ENCODE data around the gene MB21D2. TPM values are rescaled to one million over a fixed set of nuclear protein-coding genes. Genes with fewer than 3 reads are reported as not detected.

MB21D2 gene
- total RNA-seq, 5 donors from 2014 or later (not counting 1 experiment from before 2014, with no cell fraction given) = 4.1 to 7.6 (median 5.5) TPM

- no peak for ATAC-seq (replicated peaks in 1 of 4)
- peaks cover 3% of the 10 kb centered on the region for H3K36me3 Mint-ChIP-seq
- 94% methylated on average over 2 of the region's 4 CpGs for WGBS (ENCODE audit: insufficient coverage)
Observed at GRCh38 chr3:192826214-192827006, 91.2 kb downstream of the MB21D2 start.

DNA sequence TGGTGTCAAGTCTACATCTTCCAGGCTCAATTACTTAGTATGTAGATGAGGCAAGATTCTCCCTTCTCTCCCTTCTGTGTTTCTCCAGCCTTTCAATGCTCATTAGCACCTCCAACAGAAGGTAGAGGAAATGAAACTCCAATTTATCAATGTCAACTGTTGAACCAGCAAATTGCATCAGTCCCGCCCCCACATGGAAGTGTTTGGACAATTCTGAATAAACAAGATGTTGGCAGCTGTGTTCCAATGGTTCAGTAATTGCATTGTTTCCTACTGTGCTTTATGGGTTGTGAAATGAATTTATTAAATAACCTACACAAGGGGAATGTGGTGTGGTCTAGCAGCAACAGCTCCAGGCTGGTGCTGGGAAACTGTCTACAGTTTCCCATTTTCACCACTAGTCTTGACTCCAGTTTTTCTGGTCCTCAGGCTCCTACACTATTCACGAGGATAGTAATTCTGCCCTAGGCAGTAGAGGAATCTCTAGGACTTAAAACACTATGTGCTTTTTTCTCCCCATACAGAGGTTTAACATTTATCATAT lies 91.9 kb downstream of the MB21D2 start:
- DNase-seq (no peak), ATAC-seq (replicated peaks in 1 of 4) (no peak)
- ChIA-PET POLR2A (no interaction called here), CTCF (interaction anchor here in 1 of 2 donors (1.1 kb wide), 1 partner anchor 8 kb away, joined by 3 read pairs; no protein-coding TSS in a partner anchor)
- no peaks in the 10 kb centered on the region for H3K27me3 Mint-ChIP-seq
- H3K36me3 Mint-ChIP-seq = peaks cover 3% of the 10 kb centered on the region
- Histone ChIP-seq H3K36me3 (ENCODE audit: control insufficient read depth in 2 of 2, extremely low read depth in 1 of 2, insufficient read depth in 1 of 2, low read length in 1 of 2) (no peaks in the 10 kb centered on the region), H3K9me3 (no peaks in the 10 kb centered on the region), H3K27ac (ENCODE audit: low read length) (no peak overlapping the region), H3K4me1 (ENCODE audit: control insufficient read depth in 1 of 2, extremely low read depth in 1 of 2, insufficient read depth in 2 of 2, low read length in 2 of 2) (no peaks in the 10 kb centered on the region), H3K4me3 (ENCODE audit: control insufficient read depth in 1 of 2, extremely low read depth in 1 of 2, low read length in 1 of 2) (no peak overlapping the region), H3K27me3 (replicated peaks in 1 of 2; ENCODE audit: control insufficient read depth in 2 of 2, extremely low read depth in 1 of 2, insufficient read depth in 2 of 2, low read length in 1 of 2) (no peaks in the 10 kb centered on the region)
- no CpG with 5 or more reads among the region's 2 CpGs for WGBS (ENCODE audit: insufficient coverage)
- H3K27ac Mint-ChIP-seq = no peak overlapping the region
- no peak overlapping the region for H3K4me3 Mint-ChIP-seq
- H3K4me1 Mint-ChIP-seq = no peaks in the 10 kb centered on the region
- peaks cover 0 to 6% (median 0%) of the 10 kb centered on the region in 3 donors for H3K9me3 Mint-ChIP-seq

More at GRCh38 chr3:192826214-192827006, 91.2 kb downstream of the MB21D2 start:
- POLR2A ChIA-PET = no interaction called here
- H3K4me1 Mint-ChIP-seq = peaks cover 0 to 4% (median under 1%) of the 10 kb centered on the region in 3 donors
- no peak overlapping the region for H3K27ac Mint-ChIP-seq
- no peak overlapping the region for H3K4me3 Mint-ChIP-seq
- H3K4me1 ChIP-seq (ENCODE audit: control insufficient read depth in 1 of 2, extremely low read depth in 1 of 2, insufficient read depth in 2 of 2, low read length in 2 of 2) = no peaks in the 10 kb centered on the region
- H3K4me3 ChIP-seq (ENCODE audit: control insufficient read depth in 1 of 2, extremely low read depth in 1 of 2, low read length in 1 of 2) = no peak overlapping the region
- no peaks in the 10 kb centered on the region for H3K27me3 Mint-ChIP-seq
- no peaks in the 10 kb centered on the region for H3K36me3 ChIP-seq (ENCODE audit: control insufficient read depth in 2 of 2, extremely low read depth in 1 of 2, insufficient read depth in 1 of 2, low read length in 1 of 2)
- peaks cover 0 to 6% (median 0%) of the 10 kb centered on the region in 3 donors for H3K9me3 Mint-ChIP-seq
- H3K9me3 ChIP-seq = no peaks in the 10 kb centered on the region
- no peak for DNase-seq
- no peaks in the 10 kb centered on the region for H3K27me3 ChIP-seq (replicated peaks in 1 of 2; ENCODE audit: control insufficient read depth in 2 of 2, extremely low read depth in 1 of 2, insufficient read depth in 2 of 2, low read length in 1 of 2)
- CTCF ChIA-PET = interaction anchor here (0.6 to 1.1 kb wide), 3 partner anchors 9 to 98 kb away, joined by 3 to 4 read pairs (median 3); no protein-coding TSS in a partner anchor
- H3K27ac ChIP-seq (ENCODE audit: low read length) = no peak overlapping the region

GRCh38 chr3:192825216-192825615 lies 92.4 kb downstream of the MB21D2 start:
- Mint-ChIP-seq H3K36me3 (peaks cover 3% of the 10 kb centered on the region), H3K27ac (no peak overlapping the region), H3K4me3 (no peak overlapping the region), H3K27me3 (no peaks in the 10 kb centered on the region), H3K9me3 (peaks cover 0 to 6% (median 0%) of the 10 kb centered on the region in 3 donors), H3K4me1 (peaks cover 0 to under 1% (median 0%) of the 10 kb centered on the region in 3 donors)
- no peak overlapping the region for H3K27ac ChIP-seq (ENCODE audit: low read length)
- H3K9me3 ChIP-seq = no peaks in the 10 kb centered on the region
- H3K27me3 ChIP-seq (replicated peaks in 1 of 2; ENCODE audit: control insufficient read depth in 2 of 2, extremely low read depth in 1 of 2, insufficient read depth in 2 of 2, low read length in 1 of 2) = no peaks in the 10 kb centered on the region
- WGBS (ENCODE audit: insufficient coverage) = no CpG with 5 or more reads among the region's 1 CpG
- no peaks in the 10 kb centered on the region for H3K36me3 ChIP-seq (ENCODE audit: control insufficient read depth in 2 of 2, extremely low read depth in 1 of 2, insufficient read depth in 1 of 2, low read length in 1 of 2)
- no peak overlapping the region for H3K4me3 ChIP-seq (ENCODE audit: control insufficient read depth in 1 of 2, extremely low read depth in 1 of 2, low read length in 1 of 2)
- no peaks in the 10 kb centered on the region for H3K4me1 ChIP-seq (ENCODE audit: control insufficient read depth in 1 of 2, extremely low read depth in 1 of 2, insufficient read depth in 2 of 2, low read length in 2 of 2)
- ChIA-PET CTCF (no interaction called here), POLR2A (no interaction called here)
- no peak for DNase-seq
- no peak for ATAC-seq (replicated peaks in 1 of 4)

- Histone ChIP-seq H3K36me3 (ENCODE audit: control insufficient read depth in 2 of 2, extremely low read depth in 1 of 2, insufficient read depth in 1 of 2, low read length in 1 of 2) (no peaks in the 10 kb centered on the region), H3K4me3 (ENCODE audit: control insufficient read depth in 1 of 2, extremely low read depth in 1 of 2, low read length in 1 of 2) (no peak overlapping the region), H3K27ac (ENCODE audit: low read length) (no peak overlapping the region), H3K4me1 (ENCODE audit: control insufficient read depth in 1 of 2, extremely low read depth in 1 of 2, insufficient read depth in 2 of 2, low read length in 2 of 2) (no peaks in the 10 kb centered on the region), H3K9me3 (no peaks in the 10 kb centered on the region), H3K27me3 (replicated peaks in 1 of 2; ENCODE audit: control insufficient read depth in 2 of 2, extremely low read depth in 1 of 2, insufficient read depth in 2 of 2, low read length in 1 of 2) (no peaks in the 10 kb centered on the region)
- ChIA-PET CTCF (interaction anchor here in 1 of 2 donors (0.6 kb wide), 1 partner anchor 12 kb away, joined by 4 read pairs; no protein-coding TSS in a partner anchor), POLR2A (interaction anchor here in 1 of 2 donors (0.7 kb wide), 1 partner anchor 27 kb away, joined by 3 read pairs; no protein-coding TSS in a partner anchor)
- no peak for DNase-seq
- no CpG with 5 or more reads among the region's 2 CpGs for WGBS (ENCODE audit: insufficient coverage)
- no peak overlapping the region for H3K4me3 Mint-ChIP-seq
- H3K9me3 Mint-ChIP-seq = peaks cover 0 to 6% (median 0%) of the 10 kb centered on the region in 3 donors
- no peak for ATAC-seq (replicated peaks in 1 of 4)
- peaks cover 0 to 8% (median 2%) of the 10 kb centered on the region in 3 donors for H3K4me1 Mint-ChIP-seq
- H3K27ac Mint-ChIP-seq = no peak overlapping the region
- H3K36me3 Mint-ChIP-seq = peaks cover 3% of the 10 kb centered on the region
- H3K27me3 Mint-ChIP-seq = no peaks in the 10 kb centered on the region
Observed at GRCh38 chr3:192824313-192824712, 93.3 kb downstream of the MB21D2 start.

- no peak for DNase-seq
- Mint-ChIP-seq H3K9me3 (no peaks in the 10 kb centered on the region), H3K27ac (no peak overlapping the region), H3K36me3 (no peaks in the 10 kb centered on the region), H3K4me1 (peaks cover 0 to 31% (median 8%) of the 10 kb centered on the region in 3 donors), H3K27me3 (no peaks in the 10 kb centered on the region), H3K4me3 (no peak overlapping the region)
- CTCF ChIA-PET = interaction anchor here in 1 of 2 donors (0.6 kb wide), 1 partner anchor 136 kb away, joined by 3 read pairs; no protein-coding TSS in a partner anchor
- no CpG with 5 or more reads among the region's 2 CpGs for WGBS (ENCODE audit: insufficient coverage)
- POLR2A ChIA-PET = no interaction called here
- Histone ChIP-seq H3K4me1 (ENCODE audit: control insufficient read depth in 1 of 2, extremely low read depth in 1 of 2, insufficient read depth in 2 of 2, low read length in 2 of 2) (no peaks in the 10 kb centered on the region), H3K27me3 (replicated peaks in 1 of 2; ENCODE audit: control insufficient read depth in 2 of 2, extremely low read depth in 1 of 2, insufficient read depth in 2 of 2, low read length in 1 of 2) (no peaks in the 10 kb centered on the region), H3K9me3 (no peaks in the 10 kb centered on the region), H3K27ac (ENCODE audit: low read length) (no peak overlapping the region), H3K4me3 (ENCODE audit: control insufficient read depth in 1 of 2, extremely low read depth in 1 of 2, low read length in 1 of 2) (no peak overlapping the region), H3K36me3 (ENCODE audit: control insufficient read depth in 2 of 2, extremely low read depth in 1 of 2, insufficient read depth in 1 of 2, low read length in 1 of 2) (no peaks in the 10 kb centered on the region)
- ATAC-seq (replicated peaks in 1 of 4) = no peak
Observed at GRCh38 chr3:192821161-192821560, 96.5 kb downstream of the MB21D2 start.

GRCh38 chr3:192820161-192820560 lies 97.5 kb downstream of the MB21D2 start:
- Histone ChIP-seq H3K27ac (ENCODE audit: low read length) (no peak overlapping the region), H3K4me1 (ENCODE audit: control insufficient read depth in 1 of 2, extremely low read depth in 1 of 2, insufficient read depth in 2 of 2, low read length in 2 of 2) (no peaks in the 10 kb centered on the region), H3K4me3 (ENCODE audit: control insufficient read depth in 1 of 2, extremely low read depth in 1 of 2, low read length in 1 of 2) (no peak overlapping the region), H3K27me3 (replicated peaks in 1 of 2; ENCODE audit: control insufficient read depth in 2 of 2, extremely low read depth in 1 of 2, insufficient read depth in 2 of 2, low read length in 1 of 2) (no peaks in the 10 kb centered on the region), H3K36me3 (ENCODE audit: control insufficient read depth in 2 of 2, extremely low read depth in 1 of 2, insufficient read depth in 1 of 2, low read length in 1 of 2) (no peaks in the 10 kb centered on the region), H3K9me3 (no peaks in the 10 kb centered on the region)
- no peak overlapping the region for H3K4me3 Mint-ChIP-seq
- H3K4me1 Mint-ChIP-seq = peaks cover 0 to 31% (median 8%) of the 10 kb centered on the region in 3 donors
- ChIA-PET POLR2A (no interaction called here), CTCF (no interaction called here)
- H3K27ac Mint-ChIP-seq = no peak overlapping the region
- no peak for DNase-seq
- no peak for ATAC-seq (replicated peaks in 1 of 4)
- no peaks in the 10 kb centered on the region for H3K27me3 Mint-ChIP-seq
- whole genome bisulfite sequencing (ENCODE audit: insufficient coverage) = 93% methylated on average over 2 of the region's 5 CpGs
- no peaks in the 10 kb centered on the region for H3K36me3 Mint-ChIP-seq
- no peaks in the 10 kb centered on the region for H3K9me3 Mint-ChIP-seq
